Caco-2 (cell line): ENCODE data around the gene CECR2. TPM values are rescaled to one million over a fixed set of nuclear protein-coding genes. Genes with fewer than 3 reads are reported as not detected.

ENCODE experiments used
- BruUV-seq: library from RNA; stranded (reverse); fragments of 400-500 nt; replicated peaks from 2 replicates; lab custom pipeline; 2021; lab: Mats Ljungman, UMichigan
- CTCF ChIA-PET: fragments of 300-600 bp; sonication (Branson Sonifier 250); formaldehyde crosslinking; loops from one replicate; lab custom pipeline; 2022; ENCODE audit warnings: antibody characterized with exemption; lab: Charles Lee
- POLR2A ChIA-PET: fragments of 300-600 bp; sonication (Branson Sonifier 250); formaldehyde crosslinking; loops from one replicate; lab custom pipeline; 2022; ENCODE audit warnings: antibody characterized with exemption; lab: Charles Lee
- DNase-seq, 2 experiments: peaks; one replicate each; pipeline versions ENCODE4 v3.0.0 to v3.0.0-alpha.2; 2020 to 2022
- H3K27me3 ChIP-seq: replicated peaks from 2 replicates; pipeline ENCODE4 v1.6.0; 2011; ENCODE audit warnings: low read length; ENCODE audit not compliant: control insufficient read depth, insufficient read depth
- H3K36me3 ChIP-seq: 2 replicates; pipeline ENCODE4 v1.5.1; 2011; ENCODE audit warnings: low read length; ENCODE audit not compliant: control insufficient read depth, insufficient read depth
- H3K4me1 ChIP-seq: fragments of 250-450 bp; sonication (Bioruptor Pico); 2 replicates; pipeline ENCODE4 v1.5.1; 2020; ENCODE audit warnings: mild to moderate bottlenecking
- H3K4me3 ChIP-seq: 2 replicates; pipeline ENCODE4 v1.5.1; 2011; ENCODE audit warnings: low read depth, mild to moderate bottlenecking, control low read depth, low read length
- H3K9me3 ChIP-seq: fragments of 250-450 bp; sonication (Bioruptor Pico); 2 replicates; pipeline ENCODE4 v1.5.1; 2020; ENCODE audit warnings: mild to moderate bottlenecking, moderate library complexity
- H3K27ac Mint-ChIP-seq: one replicate; pipeline ENCODE4 v1.8.0; 2022; ENCODE audit warnings: mixed read lengths; ENCODE audit not compliant: unreplicated experiment
- H3K27me3 Mint-ChIP-seq: one replicate; pipeline ENCODE4 v1.8.0; 2022; ENCODE audit warnings: mixed read lengths; ENCODE audit not compliant: insufficient read depth, unreplicated experiment
- H3K36me3 Mint-ChIP-seq: one replicate; pipeline ENCODE4 v1.8.0; 2022; ENCODE audit warnings: mild to moderate bottlenecking, mixed read lengths; ENCODE audit not compliant: insufficient read depth, unreplicated experiment
- H3K4me1 Mint-ChIP-seq: one replicate; pipeline ENCODE4 v1.8.0; 2022; ENCODE audit warnings: low read depth, mixed read lengths; ENCODE audit not compliant: unreplicated experiment
- H3K4me3 Mint-ChIP-seq: one replicate; pipeline ENCODE4 v1.8.0; 2022; ENCODE audit warnings: mild to moderate bottlenecking, moderate library complexity, mixed read lengths; ENCODE audit not compliant: unreplicated experiment
- H3K9me3 Mint-ChIP-seq: one replicate; pipeline ENCODE4 v1.8.0; 2022; ENCODE audit warnings: mixed read lengths; ENCODE audit not compliant: unreplicated experiment
- CTCF ChIP-seq, 2 experiments: fragments of 200-600 bp in 1 of 2; IDR thresholded peaks; 1 replicate in 1 of 2; 2 replicates in 1 of 2; pipeline versions ENCODE4 v1.5.1 to v1.8.0; 2011 to 2022; ENCODE audit warnings: antibody characterized with exemption in 1 of 2, control low read depth in 1 of 2, inconsistent platforms in 1 of 2, low read depth in 1 of 2, low read length in 1 of 2, mild to moderate bottlenecking in 1 of 2, moderate library complexity in 1 of 2; ENCODE audit not compliant: insufficient read depth in 1 of 2, severe bottlenecking in 1 of 2, unreplicated experiment in 1 of 2
- intact Hi-C: fragments of 100-400 bp; cut with micrococcal nuclease; formaldehyde crosslinking; loops from one replicate; pipeline ENCODE4 v1.10.0; 2022; ENCODE audit not compliant: unreplicated experiment
- total RNA-seq: library from RNA; stranded (reverse); gene quantifications from 2 replicates; pipeline ENCODE4 v1.2.3, GENCODE V29; 2022

CECR2 gene
- total RNA-seq, 1 experiment from 2014 or later, result 1.1 TPM

GRCh38 chr22:17489101-17489500 is 119.8 kb downstream of the CECR2 start:
- Histone ChIP-seq H3K27me3 (no peaks in the 10 kb centered on the region), H3K36me3 (no peaks in the 10 kb centered on the region), H3K4me1 (no peaks in the 10 kb centered on the region), H3K4me3 (no peak overlapping the region), H3K9me3 (no peaks in the 10 kb centered on the region)
- Mint-ChIP-seq H3K27me3 (no peaks in the 10 kb centered on the region), H3K9me3 (no peaks in the 10 kb centered on the region), H3K4me1 (no peaks in the 10 kb centered on the region), H3K27ac (no peak overlapping the region), H3K4me3 (no peak overlapping the region), H3K36me3 (no peaks in the 10 kb centered on the region)
- POLR2A ChIA-PET, result no interaction called here
- CTCF ChIA-PET, result no interaction called here
- no peak for DNase-seq
- no TSS peak for BruUV-seq
- TF ChIP-seq CTCF (IDR thresholded peaks at IDR 0.05; ENCODE audit: insufficient read depth in 1 of 2, low read depth in 1 of 2, low read length in 1 of 2, severe bottlenecking in 1 of 2, unreplicated experiment in 1 of 2), result no peak
- intact Hi-C loops, result no loop called here

GRCh38 chr22:17491090-17491640 is 121.9 kb downstream of the CECR2 start:
- H3K9me3 ChIP-seq, result no peaks in the 10 kb centered on the region
- no peak overlapping the region for H3K4me3 Mint-ChIP-seq
- no peak overlapping the region for H3K27ac Mint-ChIP-seq
- H3K4me1 Mint-ChIP-seq, result no peaks in the 10 kb centered on the region
- no peaks in the 10 kb centered on the region for H3K36me3 Mint-ChIP-seq
- no peak for DNase-seq
- intact Hi-C loops, result no loop called here
- H3K4me3 ChIP-seq, result no peak overlapping the region
- H3K27me3 ChIP-seq, result no peaks in the 10 kb centered on the region
- TF ChIP-seq CTCF (IDR thresholded peaks at IDR 0.05; ENCODE audit: insufficient read depth in 1 of 2, low read depth in 1 of 2, low read length in 1 of 2, severe bottlenecking in 1 of 2, unreplicated experiment in 1 of 2), result no peak
- no peaks in the 10 kb centered on the region for H3K4me1 ChIP-seq
- CTCF ChIA-PET, result interaction anchor here (0.6 kb wide), 1 partner anchor 26 kb away, joined by 4 read pairs; no protein-coding TSS in a partner anchor
- H3K27me3 Mint-ChIP-seq, result no peaks in the 10 kb centered on the region
- POLR2A ChIA-PET, result no interaction called here
- H3K9me3 Mint-ChIP-seq, result no peaks in the 10 kb centered on the region
- no TSS peak for BruUV-seq
- no peaks in the 10 kb centered on the region for H3K36me3 ChIP-seq

GRCh38 chr22:17492247-17492646 is 123.0 kb downstream of the CECR2 start:
- no peaks in the 10 kb centered on the region for H3K4me1 ChIP-seq
- Mint-ChIP-seq H3K4me3 (no peak overlapping the region), H3K36me3 (no peaks in the 10 kb centered on the region), H3K9me3 (no peaks in the 10 kb centered on the region), H3K4me1 (no peaks in the 10 kb centered on the region), H3K27ac (no peak overlapping the region), H3K27me3 (no peaks in the 10 kb centered on the region)
- H3K36me3 ChIP-seq, result no peaks in the 10 kb centered on the region
- H3K4me3 ChIP-seq, result no peak overlapping the region
- no peak for TF ChIP-seq CTCF (IDR thresholded peaks at IDR 0.05; ENCODE audit: insufficient read depth in 1 of 2, low read depth in 1 of 2, low read length in 1 of 2, severe bottlenecking in 1 of 2, unreplicated experiment in 1 of 2)
- no peak for DNase-seq
- H3K27me3 ChIP-seq, result no peaks in the 10 kb centered on the region
- intact Hi-C loops, result no loop called here
- POLR2A ChIA-PET, result no interaction called here
- no peaks in the 10 kb centered on the region for H3K9me3 ChIP-seq
- BruUV-seq, result no TSS peak
- CTCF ChIA-PET, result interaction anchor here (0.9 kb wide), 1 partner anchor 9 kb away, joined by 3 read pairs; no protein-coding TSS in a partner anchor
